ENCODE data around the gene TMEM178B.

Gene TMEM178B

DNA sequence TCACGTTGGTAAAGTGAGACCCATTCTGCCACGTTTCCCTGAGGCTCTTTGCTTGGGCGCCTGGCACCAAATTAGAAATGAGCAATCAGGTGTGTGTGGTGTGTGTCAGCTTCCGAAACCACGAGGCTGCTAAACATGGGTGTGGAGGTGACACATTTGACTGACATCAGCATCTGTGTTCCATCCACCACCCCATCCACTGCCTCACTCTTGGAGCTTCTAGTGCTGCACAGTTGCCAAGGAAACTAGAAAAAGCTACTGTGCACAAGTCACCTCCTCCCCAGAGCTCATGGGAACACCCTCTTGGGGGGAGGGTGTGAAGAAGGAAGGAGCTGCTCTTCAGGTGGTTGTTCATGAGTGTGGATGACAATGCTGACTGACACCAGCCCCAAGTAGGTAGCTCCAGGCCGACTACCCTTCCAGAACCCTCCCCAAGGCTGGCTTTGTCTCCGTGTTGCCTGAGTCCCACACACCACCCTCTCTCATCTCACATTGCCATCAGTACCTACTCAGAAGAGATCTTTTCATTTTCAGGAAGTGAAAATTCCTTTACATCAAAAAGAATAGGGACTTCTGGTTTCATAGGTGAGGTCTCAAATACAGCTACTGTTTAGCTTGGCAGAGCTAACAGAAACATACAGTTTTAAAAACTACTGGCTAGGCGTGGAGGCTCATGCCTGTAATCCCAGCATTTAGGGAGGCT lies 152.2 kb downstream of the TMEM178B start:
- Histone ChIP-seq H3K4me3 (ENCODE audit: low read length) (no peak overlapping the region), H3K27me3 (ENCODE audit: control insufficient read depth, low read length) (peaks cover 2% of the 10 kb centered on the region; the same call in 1 of the 2 replicates), H3K4me1 (ENCODE audit: control insufficient read depth, low read length) (no peaks in the 10 kb centered on the region), H4K20me1 (ENCODE audit: control insufficient read depth, insufficient read depth, low read depth, low read length) (no peaks in the 10 kb centered on the region), H3K9me2 (replicated peaks; ENCODE audit: control insufficient read depth, low read length) (no peaks in the 10 kb centered on the region), H3F3A (ENCODE audit: control insufficient read depth, insufficient read depth) (no peaks in the 10 kb centered on the region), H3K4me2 (ENCODE audit: low read length) (no peak overlapping the region), H3K79me2 (ENCODE audit: control insufficient read depth, low read length) (no peaks in the 10 kb centered on the region), H3K9me3 (ENCODE audit: control insufficient read depth, insufficient read depth, low read length) (no peaks in the 10 kb centered on the region), H3K36me3 (ENCODE audit: control insufficient read depth, low read length) (no peaks in the 10 kb centered on the region), H3K27ac (ENCODE audit: low read depth, low read length) (no peak overlapping the region)
- TF ChIP-seq CTCF (IDR thresholded peaks at IDR 0.05; ENCODE audit: low read depth, low read length, poor library complexity, severe bottlenecking) (no peak), EZH2phosphoT487 (IDR thresholded peaks at IDR 0.05; ENCODE audit: borderline replicate concordance, low read length) (no peak)

- Histone ChIP-seq H3K9me3 (ENCODE audit: control insufficient read depth, insufficient read depth, low read length) (no peaks in the 10 kb centered on the region), H3K79me2 (ENCODE audit: control insufficient read depth, low read length) (no peaks in the 10 kb centered on the region)
Measured at GRCh38 chr7:141227454-141227853, 153.6 kb downstream of the TMEM178B start.

DNA sequence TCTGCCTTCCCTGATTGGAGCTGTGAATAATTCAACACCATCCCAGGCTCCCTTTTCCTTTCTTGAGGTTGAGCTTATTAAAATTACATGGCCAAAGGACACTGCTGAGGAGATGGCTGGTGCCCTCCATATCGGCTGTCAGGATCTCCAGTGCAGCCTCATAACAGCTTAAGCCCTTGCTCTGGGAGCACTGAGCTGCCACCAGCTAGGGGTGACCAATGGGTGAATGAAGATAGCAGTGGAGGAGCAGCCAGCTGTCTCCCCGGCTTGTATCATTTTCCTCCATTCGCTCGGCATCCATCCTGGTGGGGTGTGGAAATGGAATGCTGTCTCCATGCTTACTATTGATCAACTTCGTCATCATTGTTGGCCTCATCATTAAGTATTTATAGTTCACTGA lies 154.6 kb downstream of the TMEM178B start:
- Histone ChIP-seq H3K9me3 (ENCODE audit: control insufficient read depth, insufficient read depth, low read length) (no peaks in the 10 kb centered on the region), H3K27ac (ENCODE audit: low read depth, low read length) (no peak overlapping the region), H3K4me2 (ENCODE audit: low read length) (no peak overlapping the region), H3K9me2 (replicated peaks; ENCODE audit: control insufficient read depth, low read length) (no peaks in the 10 kb centered on the region), H3K4me1 (ENCODE audit: control insufficient read depth, low read length) (no peaks in the 10 kb centered on the region), H3F3A (ENCODE audit: control insufficient read depth, insufficient read depth) (no peaks in the 10 kb centered on the region), H3K27me3 (ENCODE audit: control insufficient read depth, low read length) (peaks cover 2% of the 10 kb centered on the region; the same call in 1 of the 2 replicates), H4K20me1 (ENCODE audit: control insufficient read depth, insufficient read depth, low read depth, low read length) (no peaks in the 10 kb centered on the region), H3K36me3 (ENCODE audit: control insufficient read depth, low read length) (no peaks in the 10 kb centered on the region), H3K79me2 (ENCODE audit: control insufficient read depth, low read length) (no peaks in the 10 kb centered on the region), H3K4me3 (ENCODE audit: low read length) (no peak overlapping the region)
- TF ChIP-seq EZH2phosphoT487 (IDR thresholded peaks at IDR 0.05; ENCODE audit: borderline replicate concordance, low read length) (no peak), CTCF (IDR thresholded peaks at IDR 0.05; ENCODE audit: low read depth, low read length, poor library complexity, severe bottlenecking) (no peak)

More at GRCh38 chr7:141227454-141227853, 153.6 kb downstream of the TMEM178B start:
- Histone ChIP-seq H3K4me1 (ENCODE audit: control insufficient read depth, low read length) (no peaks in the 10 kb centered on the region), H3F3A (ENCODE audit: control insufficient read depth, insufficient read depth) (no peaks in the 10 kb centered on the region), H3K9me2 (replicated peaks; ENCODE audit: control insufficient read depth, low read length) (no peaks in the 10 kb centered on the region), H3K4me2 (ENCODE audit: low read length) (no peak overlapping the region), H3K4me3 (ENCODE audit: low read length) (no peak overlapping the region), H3K36me3 (ENCODE audit: control insufficient read depth, low read length) (no peaks in the 10 kb centered on the region), H3K27ac (ENCODE audit: low read depth, low read length) (no peak overlapping the region), H3K27me3 (ENCODE audit: control insufficient read depth, low read length) (peaks cover 2% of the 10 kb centered on the region; the same call in 1 of the 2 replicates), H4K20me1 (ENCODE audit: control insufficient read depth, insufficient read depth, low read depth, low read length) (no peaks in the 10 kb centered on the region)
- TF ChIP-seq EZH2phosphoT487 (IDR thresholded peaks at IDR 0.05; ENCODE audit: borderline replicate concordance, low read length) (no peak), CTCF (IDR thresholded peaks at IDR 0.05; ENCODE audit: low read depth, low read length, poor library complexity, severe bottlenecking) (no peak)

Data from DOHH2 (cell line).